HG02981 (cell line): ENCODE results near the gene PLD5.
"Not testable (repeated sequence)": the region's sequence is repeated elsewhere in the genome, so short reads cannot be mapped to it uniquely, and the experiment has no call there.

ENCODE experiments used
- ATAC-seq: cut with Tn5 transposase; IDR thresholded peaks from one replicate; pipeline ENCODE4 v1.9.1; 2021; ENCODE audit warnings: mild to moderate bottlenecking, moderate library complexity; ENCODE audit not compliant: unreplicated experiment

PLD5 gene

GRCh38 chr1:242506724-242507123, 17.8 kb downstream of the PLD5 start:
- ATAC-seq: no peak

GRCh38 chr1:242489545-242489944, 35.0 kb downstream of the PLD5 start:
- ATAC-seq: no peak

- ATAC-seq: no peak
These were observed 46.6 kb downstream of the PLD5 start for GRCh38 chr1:242477944-242478343.

GRCh38 chr1:242470774-242471173, 53.7 kb downstream of the PLD5 start:
- no peak for ATAC-seq

- ATAC-seq: no peak
These were observed 55.7 kb downstream of the PLD5 start for GRCh38 chr1:242468784-242469183.

GRCh38 chr1:242467556-242468145, 56.8 kb downstream of the PLD5 start:
- peak; percentile 82 for ATAC-seq

GRCh38 chr1:242462867-242463266, 61.6 kb downstream of the PLD5 start:
- ATAC-seq: no peak

GRCh38 chr1:242459740-242460139, 64.8 kb downstream of the PLD5 start:
- not testable (repeated sequence) for ATAC-seq

GRCh38 chr1:242456726-242457269, 67.7 kb downstream of the PLD5 start:
- ATAC-seq: no peak

GRCh38 chr1:242455052-242455361, 69.5 kb downstream of the PLD5 start:
- no peak for ATAC-seq

GRCh38 chr1:242454262-242455051, 70.0 kb downstream of the PLD5 start:
- peak; percentile 81 for ATAC-seq

GRCh38 chr1:242452573-242452972, 71.9 kb downstream of the PLD5 start:
- no peak for ATAC-seq

GRCh38 chr1:242449661-242450060, 74.8 kb downstream of the PLD5 start:
- ATAC-seq: no peak

- ATAC-seq: no peak
These were observed 75.4 kb downstream of the PLD5 start for GRCh38 chr1:242448910-242449645.

- ATAC-seq: no peak
These were observed 76.8 kb downstream of the PLD5 start for GRCh38 chr1:242447689-242448088.

GRCh38 chr1:242440757-242441156, 83.7 kb downstream of the PLD5 start:
- no peak for ATAC-seq

GRCh38 chr1:242435200-242435599, 89.3 kb downstream of the PLD5 start:
- no peak for ATAC-seq

GRCh38 chr1:242432491-242433095, 91.9 kb downstream of the PLD5 start:
- no peak for ATAC-seq

- ATAC-seq: no peak
These were observed 92.7 kb downstream of the PLD5 start for GRCh38 chr1:242431786-242432185.

- ATAC-seq: no peak
These were observed 93.5 kb downstream of the PLD5 start for GRCh38 chr1:242430956-242431355.
